ENCODE measurements around the gene BEND4. TPM values are rescaled to one million over a fixed set of nuclear protein-coding genes. Genes with fewer than 3 reads are reported as not detected.
"Not testable (repeated sequence)": the region's sequence is repeated elsewhere in the genome, so short reads cannot be mapped to it uniquely, and the experiment has no call there.

Gene BEND4
- 3.9 and 5.5 TPM in 2 replicates for total RNA-seq (2014; rRNA removed; shearing (Covaris generic))

DNA sequence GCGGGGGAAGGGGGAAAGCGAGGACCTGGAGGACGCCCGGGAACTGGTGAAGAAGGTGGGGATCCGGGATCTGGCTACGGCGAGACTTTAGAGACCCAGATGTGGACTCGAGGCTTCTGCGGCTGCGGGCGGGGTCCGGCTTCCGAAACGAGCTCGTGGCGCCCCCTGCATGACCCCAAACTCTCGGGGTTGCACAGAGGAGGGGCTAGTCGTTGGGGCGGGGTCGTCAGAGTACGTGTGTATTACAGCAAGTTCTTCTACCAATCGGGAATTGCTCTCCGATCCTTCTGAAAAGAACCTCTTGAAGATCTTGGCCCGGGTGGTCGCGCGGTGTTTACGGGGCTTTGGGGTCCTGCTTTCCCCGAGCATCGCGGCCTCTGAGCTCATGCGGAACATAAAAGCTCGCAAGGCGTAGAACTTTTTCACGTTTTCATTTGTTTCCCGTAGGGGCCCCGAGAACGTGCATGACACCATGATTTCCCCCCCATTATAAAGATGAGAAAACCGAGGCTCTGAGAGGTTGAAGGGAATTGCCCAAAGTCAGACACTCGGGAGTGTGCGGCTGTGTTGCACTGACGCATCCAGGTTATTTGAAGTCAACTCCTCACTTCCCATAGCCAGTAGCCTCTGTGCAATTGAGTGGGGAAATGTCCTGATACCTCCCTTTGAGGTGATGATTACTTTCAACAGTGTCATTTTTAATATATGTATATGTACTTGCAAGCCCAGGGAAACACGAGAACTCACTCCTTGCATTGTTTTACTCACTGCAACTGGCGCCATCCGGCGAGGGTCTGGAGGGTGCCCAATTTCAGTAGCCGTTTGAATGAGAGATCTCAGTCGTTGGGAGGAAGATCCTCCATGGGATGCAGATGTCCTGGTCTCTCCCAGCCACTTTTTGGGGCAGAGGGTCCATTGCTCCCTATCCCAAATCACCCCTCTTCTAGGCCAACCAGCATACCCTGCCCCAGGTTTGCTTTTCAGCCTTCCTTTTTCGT, at the start of gene BEND4:
Gene BEND4 (minus strand): TSS at position 149 of the 998 bp plus-strand sequence. CDS start 512 bp downstream, outside the sequence.
- peak; percentile 20 for DNase-seq (ENCODE audit: low read depth)

DNA sequence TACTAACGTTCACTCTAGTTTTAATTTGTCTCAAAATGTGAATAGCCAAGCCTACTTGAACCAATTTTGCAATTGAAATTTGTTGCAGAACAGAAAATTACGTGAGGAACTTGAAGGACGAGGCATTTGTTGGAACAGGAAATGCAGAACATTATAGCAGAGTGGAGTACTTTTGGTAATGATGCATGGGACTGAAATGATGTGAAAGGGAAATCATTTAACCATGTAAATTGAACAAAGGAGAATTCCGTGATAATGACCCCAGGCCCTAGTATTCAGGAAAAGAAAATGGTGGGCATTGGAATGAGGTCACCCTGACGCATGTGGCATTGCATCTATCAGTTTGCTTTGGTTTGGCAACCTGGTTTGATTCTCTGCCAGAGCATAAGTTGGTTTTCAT, 44.9 kb upstream of the BEND4 start:
- peak; percentile 42 for DNase-seq (ENCODE audit: low read depth)

DNA sequence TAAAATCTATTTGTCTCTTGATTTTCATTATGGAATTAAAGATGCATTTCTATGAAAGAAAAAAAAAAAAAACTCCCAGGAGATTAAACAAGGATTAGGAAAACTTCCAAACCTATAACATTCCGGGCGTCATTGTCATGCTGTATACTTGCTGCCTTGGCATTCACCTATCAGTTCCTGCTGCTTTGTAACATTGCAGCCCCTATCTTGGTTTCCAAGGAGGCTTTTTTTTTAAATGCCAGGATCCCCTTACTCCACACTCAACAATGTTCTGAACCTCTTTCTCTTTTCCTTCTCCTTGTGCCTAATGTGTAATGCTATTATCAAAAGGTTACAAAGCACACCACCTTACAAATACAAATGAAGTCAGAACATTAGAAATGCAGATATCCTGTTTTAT, 20.5 kb upstream of the BEND4 start:
- DNase-seq (ENCODE audit: low read depth), result no peak

DNA sequence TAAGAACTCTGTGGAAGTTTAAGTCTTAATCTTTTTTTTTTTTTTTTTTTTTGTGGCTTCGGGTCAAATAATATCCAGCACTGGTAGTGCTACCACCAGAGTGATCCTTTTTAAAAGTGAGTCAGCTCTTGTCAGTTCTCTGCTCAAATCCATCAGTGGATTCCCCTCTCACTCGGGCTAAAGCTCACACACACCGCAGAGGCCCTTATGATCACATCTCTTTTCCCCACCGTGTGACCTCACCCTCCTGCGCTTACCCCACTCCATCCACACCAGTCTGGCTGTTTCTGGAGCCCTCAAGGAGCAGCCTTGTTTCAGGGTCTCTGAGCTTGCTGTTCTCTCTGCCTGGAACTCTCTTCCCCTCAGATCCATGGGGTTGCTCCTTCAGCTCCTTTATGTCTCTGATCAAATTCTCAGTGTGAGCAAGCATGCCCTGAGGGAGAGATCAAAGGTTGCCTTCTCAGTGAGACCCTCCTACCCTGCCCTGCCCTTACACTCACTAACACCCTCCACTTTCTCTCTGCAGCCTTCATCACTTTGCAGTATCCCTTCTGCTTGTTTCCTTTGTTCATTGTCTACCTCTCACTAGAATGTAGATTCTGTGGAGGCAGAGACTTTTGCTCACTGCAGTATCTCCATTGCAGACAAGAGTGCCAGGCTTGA, 19.8 kb upstream of the BEND4 start:
- no peak for DNase-seq (ENCODE audit: low read depth)

DNA sequence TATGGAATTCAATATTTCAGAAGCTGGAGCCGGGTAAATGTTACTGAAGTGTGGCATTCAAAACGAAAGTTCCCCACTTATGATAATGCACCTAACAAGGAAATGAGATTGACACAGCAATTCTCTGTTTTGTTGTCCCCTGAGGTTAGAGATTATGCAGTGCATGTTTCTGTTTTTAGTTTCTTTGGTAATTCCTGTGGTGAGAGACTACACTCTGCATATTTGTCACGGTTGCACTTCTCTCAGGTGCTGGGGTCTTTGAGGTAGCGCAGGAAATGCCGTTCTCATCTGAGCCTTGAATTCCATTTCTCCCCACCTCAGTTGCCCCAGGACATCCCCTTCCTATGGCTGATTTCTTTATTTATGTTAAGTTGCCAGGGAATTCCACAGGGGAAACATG, 15.3 kb upstream of the BEND4 start:
- DNase-seq (ENCODE audit: low read depth), result no peak

DNA sequence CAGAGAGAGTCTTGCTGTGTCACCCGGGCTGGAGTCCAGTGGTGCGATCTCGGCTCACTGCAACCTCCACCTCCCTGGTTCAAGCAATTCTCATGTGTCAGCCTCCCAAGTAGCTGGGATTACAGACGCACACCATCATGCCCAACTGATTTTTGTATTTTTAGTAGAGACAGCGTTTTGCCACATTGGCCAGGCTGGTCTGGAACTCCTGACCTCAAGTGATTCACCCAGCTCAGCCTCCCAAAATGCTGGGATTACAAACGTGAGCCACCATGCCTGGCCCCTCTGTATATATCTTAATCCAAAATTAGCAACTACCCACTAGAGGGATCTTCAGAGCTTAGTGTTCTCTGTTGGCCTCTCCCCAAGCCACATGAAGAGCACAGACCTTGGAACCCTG, 13.7 kb upstream of the BEND4 start:
- DNase-seq (ENCODE audit: low read depth), result not testable (repeated sequence)

DNA sequence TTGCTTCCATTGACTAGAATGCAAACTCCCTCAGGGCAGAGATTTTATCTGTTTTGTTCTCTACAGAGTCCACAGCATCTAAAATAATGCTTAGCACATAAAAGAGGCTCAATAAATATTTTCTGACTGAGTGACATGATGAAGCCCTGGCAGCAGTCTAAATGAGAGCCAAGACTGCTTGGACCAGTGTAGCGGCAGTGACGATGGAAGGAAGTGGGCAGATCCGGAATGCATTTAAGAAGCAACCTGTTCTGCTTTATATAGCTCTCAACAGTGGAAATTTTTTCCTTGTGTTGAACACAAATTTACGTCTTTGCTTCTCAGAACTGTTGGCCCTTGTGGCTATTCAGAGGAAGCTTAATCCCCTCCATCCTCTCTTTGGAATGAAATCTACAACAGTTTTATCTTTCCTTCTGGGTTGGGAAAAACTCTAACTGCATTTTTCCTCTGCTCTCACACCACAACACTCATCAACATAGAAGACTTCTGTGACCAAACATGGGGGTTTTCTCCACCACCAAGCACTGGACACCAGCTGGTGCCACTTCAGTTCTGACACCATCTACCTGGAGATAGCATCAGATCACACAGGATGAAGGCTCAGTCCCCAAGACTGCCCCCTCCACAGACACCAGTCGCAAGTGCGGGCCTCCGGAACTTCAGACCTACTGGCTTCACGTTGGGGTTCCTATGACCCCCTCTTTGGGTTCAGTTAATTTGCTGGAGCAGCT, 7.0 kb upstream of the BEND4 start:
- no peak for DNase-seq (ENCODE audit: low read depth)

DNA sequence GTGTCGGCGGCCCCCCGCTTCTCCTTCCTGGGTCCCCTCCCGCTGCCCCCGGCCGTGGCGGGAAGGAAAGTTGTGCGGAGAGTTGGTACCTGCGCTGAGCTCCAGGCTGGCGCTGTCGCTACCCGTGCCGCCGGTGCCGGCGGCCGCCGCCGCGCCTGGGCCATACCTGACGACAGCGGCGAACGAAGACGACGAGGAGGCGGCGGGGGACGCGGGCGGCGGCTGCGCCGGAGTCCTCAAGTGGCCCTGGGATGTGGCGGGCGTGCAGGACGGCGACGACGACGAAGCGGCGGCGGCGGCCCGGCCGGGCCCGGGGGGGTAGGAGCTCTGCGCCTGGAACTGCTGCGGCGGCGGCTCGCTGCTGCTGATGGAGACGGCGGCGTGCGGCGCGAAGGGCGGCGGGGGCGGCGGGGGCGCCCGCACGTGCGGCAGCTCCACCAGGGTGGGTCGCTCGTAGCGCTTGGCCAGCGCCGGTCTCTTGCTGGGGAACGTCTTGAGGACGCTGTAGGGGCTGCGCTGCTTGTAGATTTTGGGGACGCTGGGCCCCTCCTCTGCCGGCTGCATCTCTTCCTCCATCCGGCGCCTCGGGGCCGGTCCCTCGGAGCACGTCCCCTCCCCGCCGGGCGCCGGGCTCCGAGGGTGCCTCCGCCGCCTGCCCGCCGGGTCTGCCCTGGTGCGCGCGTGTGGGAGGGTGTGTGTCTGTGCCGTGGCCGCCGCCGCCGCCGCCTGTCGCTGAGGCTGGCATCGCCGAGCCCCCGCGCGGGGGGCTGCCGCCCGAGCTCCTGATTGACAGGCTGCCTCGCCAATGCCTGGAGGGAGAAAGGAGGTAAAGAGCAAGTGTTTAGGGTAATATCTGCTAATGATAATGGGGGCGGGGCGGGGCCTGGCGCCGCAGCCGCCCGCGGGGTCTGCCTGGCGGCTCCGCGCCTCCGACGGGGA, 618 bp downstream of the BEND4 start:
- DNase-seq (ENCODE audit: low read depth), result peak; percentile 84

DNA sequence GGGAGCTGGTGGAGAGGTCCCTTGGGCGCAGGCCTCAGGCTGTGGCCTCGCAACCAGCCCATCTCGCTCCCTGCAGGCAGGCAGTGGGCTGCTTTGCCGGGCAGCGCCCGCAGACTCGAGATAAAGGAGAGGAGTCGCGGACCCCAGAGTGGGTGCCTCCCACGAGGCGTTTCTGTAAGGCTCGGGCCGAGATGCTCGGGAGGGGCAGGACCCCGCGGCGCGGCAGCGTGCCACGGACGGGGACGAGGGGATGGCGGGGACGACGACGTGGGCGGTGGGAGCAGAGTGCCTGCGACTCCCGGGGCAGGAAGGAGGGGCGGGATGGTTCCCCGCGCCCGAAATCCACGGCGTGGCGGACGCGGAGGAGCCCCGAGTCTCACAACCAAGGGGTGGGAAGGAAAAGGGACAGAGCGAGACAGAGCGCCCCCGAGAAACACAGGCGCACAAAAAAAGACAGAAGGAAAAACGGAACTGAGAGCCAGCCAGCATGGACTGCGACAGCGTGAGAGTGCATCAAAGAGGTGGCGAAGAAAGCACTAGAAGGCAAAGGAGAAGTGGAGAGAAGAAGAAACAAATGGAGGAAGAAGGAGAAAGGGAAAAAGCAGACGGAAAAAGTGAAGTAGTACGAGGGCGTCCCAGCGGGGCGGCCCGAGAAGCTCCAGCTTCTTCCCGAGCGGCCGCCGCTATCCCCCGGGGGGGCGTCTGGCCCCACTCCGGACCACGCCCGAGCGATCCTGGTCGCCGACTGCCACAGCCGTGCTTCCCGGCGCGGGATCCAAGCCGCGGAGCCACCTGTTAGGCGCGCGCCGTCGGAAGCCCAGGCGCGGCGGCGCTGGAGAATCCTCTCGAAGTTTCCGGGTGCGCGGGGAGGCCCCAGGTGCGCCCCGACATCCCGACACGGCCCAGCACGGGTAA, 1.5 kb downstream of the BEND4 start:
- DNase-seq (ENCODE audit: low read depth), result peak; percentile 37

DNA sequence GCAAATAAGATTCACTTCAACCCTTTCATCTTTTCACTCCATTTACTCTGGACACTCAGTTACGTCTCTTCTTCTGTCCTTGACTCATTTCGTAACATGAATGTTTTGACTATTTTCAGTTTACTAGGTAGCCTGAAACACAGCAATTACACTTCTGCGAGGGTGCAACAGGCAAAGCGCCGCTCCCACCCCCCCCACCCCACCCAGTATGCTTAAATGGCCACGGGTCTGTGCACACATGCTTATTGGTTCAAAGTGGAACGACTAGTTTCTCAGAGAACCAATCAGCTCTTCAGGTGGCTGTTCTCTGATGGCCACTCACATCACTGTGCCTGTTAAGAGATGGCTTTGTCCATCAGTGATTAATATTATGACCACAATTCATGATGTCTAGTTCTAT, 3.5 kb downstream of the BEND4 start:
- DNase-seq (ENCODE audit: low read depth), result peak; percentile 37

DNA sequence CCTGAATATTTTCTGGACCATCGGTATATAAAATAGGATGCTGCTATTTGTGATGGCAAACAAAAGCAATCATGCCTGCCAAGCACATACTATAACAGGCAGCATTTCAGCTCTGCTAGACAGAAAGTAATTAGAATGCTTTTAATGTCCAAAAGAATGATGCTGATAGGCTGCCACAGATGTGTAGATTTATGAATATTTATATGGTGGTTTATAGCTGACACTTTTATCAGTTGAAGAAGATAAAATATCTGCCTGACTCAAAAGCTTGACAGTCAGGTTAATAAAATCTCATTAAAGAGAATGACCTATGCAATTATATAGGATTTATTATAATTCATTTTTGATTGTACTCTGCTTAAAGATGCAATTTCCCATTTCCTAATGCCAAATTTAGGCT, 4.0 kb downstream of the BEND4 start:
- DNase-seq (ENCODE audit: low read depth), result no peak

DNA sequence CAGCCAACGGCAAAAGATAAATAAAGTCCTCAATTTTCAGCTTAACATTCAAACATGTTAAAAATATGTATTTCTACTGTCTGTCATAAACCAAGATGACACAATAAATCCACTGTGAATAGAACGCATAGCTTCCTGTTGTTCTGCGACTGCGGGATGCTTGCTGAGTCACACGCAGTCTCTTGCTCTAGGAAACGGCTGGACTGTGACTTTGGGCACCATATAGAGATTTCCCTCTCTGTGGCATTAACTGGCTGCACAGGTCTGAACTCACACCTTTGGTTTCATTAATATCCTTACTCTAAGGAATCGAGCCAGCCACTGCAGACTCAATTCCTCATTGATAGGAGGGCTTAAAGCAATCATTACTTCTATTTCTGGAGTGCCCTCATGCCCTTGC, 8.4 kb downstream of the BEND4 start:
- peak; percentile 60 for DNase-seq (ENCODE audit: low read depth)

DNA sequence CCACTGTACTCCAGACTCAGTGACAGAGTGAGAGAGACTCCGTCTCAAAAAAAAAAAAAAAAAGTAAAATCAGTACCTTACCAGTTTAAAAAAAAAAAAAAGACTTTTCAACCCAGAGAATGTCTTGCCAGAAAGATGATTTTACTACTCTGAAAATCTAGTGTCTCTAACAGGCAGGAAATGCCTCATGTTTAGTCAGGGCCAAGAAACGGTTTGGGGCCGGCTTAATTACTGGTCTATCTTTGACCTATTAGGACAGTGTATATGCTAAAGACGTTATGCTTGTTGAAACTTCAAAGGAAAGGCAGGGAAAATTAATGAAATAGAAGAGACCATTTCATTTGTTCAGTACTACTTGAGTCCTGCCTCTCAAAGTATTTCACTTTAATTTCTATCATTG, 9.9 kb downstream of the BEND4 start:
- peak; percentile 31 for DNase-seq (ENCODE audit: low read depth)

DNA sequence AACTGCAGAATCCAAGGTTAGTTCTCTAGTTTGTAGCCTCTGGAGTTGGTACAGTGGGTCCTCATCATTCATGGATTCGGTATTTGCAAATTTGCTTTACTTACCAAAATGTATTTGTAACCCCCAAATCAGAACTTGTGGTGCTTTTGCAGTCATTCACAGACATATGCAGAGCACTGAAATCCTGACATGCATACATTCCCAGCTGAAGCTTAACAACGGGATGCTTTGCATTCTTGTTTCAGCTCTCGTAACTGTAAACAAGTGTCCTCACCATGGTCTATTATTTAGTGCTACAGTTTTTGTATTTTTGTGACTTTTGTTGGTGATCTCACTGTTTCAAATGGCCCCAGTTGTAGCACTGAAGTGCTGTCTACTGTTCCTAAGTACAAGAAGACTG, 16.1 kb downstream of the BEND4 start:
- DNase-seq (ENCODE audit: low read depth), result no peak

DNA sequence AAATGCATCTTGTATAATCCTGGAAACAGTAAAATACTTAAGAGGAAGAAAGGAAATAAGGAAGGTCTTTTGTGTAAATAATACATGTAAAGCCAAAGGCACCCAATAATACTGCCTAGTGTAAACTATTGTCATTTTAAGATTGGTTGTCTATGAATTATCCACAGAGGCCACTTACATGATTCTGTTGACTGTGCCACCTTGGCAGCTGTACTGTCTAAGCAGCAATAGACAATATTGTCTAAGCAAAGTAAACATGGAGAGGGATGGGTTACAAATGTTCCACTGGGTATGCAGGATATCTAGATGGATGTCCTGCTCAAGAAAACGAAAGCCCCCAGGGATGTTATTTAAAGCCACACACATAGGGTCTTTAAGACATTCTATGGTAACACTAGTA, 19.4 kb downstream of the BEND4 start:
- DNase-seq (ENCODE audit: low read depth), result no peak

DNA sequence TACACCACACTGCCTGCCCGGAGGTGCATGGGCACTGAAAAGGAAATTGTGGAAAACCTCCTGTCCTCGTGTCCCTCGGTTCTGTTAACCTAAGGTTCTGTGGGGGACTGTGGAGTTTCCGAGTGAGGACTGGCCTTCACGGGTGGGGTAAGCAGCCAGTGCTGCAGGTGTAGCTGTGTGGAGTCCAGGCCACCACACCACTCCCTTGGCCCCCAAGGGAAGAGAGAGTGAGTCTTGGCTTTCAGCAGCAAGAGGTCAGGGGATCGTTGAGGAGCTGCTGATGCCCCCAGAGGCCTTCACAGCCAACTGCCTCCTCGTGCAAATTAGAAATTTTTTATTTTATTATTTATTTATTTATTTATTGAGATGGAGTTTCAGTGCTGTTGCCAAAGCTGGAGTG, 20.4 kb downstream of the BEND4 start:
- no peak for DNase-seq (ENCODE audit: low read depth)

DNA sequence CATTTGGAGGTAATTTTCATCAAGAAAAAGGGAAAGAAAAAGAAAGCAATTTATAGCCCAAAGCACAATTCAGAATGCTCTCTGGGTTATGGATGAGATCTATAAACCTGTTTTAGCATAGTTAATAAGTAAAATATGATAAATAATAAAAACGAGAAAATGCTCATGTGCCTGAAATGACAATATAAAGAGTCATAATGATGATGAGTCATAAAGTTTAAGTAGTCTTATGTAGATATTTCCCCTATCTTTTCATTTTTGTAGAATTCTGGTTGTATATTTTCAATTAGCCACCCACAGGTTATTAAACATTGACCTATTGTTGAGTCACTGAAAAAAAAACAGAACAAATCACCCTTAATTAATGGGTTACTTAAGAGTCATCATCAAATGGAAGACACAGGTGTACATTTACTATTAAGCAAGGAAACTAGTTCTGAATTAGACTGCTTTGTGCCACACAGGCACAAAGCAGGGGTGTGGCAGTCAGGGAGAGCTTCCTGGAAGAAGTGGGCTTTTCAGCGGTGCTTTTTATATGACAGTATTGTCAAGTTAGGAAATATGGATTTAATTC, 29.3 kb downstream of the BEND4 start:
- DNase-seq (ENCODE audit: low read depth), result no peak

DNA sequence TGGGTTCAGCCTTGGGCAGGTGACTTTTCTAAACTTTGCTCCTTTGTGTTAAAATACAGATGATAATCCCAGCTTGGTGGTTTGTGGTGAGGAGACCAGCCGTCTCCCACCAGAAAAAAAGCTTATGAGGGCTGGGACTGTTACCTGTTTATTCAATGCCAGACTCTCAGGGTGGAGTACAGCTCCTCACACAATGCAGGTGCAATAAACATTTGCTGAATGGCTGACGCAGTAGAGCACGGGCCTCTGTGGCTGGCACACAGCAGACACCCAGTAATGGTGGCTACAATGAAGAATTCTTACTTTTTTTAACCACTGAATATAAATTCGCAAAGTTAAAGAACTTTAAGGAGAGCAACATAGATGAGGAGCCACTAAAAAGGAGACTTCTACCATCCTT, 30.2 kb downstream of the BEND4 start:
- DNase-seq (ENCODE audit: low read depth), result no peak

DNA sequence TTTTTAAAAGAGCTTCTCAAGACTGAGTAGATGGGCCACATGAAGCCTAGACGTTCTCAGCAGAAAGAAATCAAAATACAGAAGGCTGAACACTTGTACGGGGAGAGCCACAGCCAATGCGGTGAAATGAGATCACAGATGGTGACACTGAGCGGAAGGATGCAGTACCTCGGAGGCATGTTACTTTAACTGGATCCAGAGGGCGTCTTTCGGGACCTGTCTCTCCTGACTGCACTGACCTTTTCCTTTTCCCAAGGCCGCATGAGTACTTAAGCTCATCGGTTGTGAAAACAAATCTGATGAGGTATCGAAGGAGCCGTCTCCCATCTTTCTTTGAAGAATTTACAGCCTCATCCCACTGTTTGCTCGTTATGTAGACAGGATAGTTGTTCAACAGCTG, 32.6 kb downstream of the BEND4 start:
- no peak for DNase-seq (ENCODE audit: low read depth)

DNA sequence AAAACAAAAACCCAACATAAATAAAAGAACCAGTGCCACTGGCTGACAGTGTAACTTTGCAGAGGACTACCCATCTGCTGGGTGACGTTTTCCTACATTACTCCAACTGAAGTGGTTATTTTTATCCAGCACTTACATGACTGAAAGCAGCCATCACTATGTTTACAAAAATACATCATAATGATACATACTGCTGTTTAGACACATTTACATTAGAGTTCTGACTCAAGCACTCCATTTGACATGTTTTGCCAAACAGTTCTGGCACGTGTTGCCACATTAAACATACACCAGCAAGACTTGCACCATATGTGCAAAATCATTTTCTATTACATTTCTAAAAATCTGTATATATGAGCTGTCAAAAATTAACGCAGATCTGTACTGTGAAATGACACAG, 39.6 kb downstream of the BEND4 start:
- no peak for DNase-seq (ENCODE audit: low read depth)
